HepG2 (cell line): ENCODE data around the gene UQCRC1. TPM values are rescaled to one million over a fixed set of nuclear protein-coding genes. Genes with fewer than 3 reads are reported as not detected.

Experiments
- AKAP8 ChIP-seq: sonication (generic); formaldehyde crosslinking; IDR thresholded peaks from 2 replicates; pipeline ENCODE4 v1.5.1; 2020; ENCODE audit warnings: mild to moderate bottlenecking, missing genetic modification reagents
- ATF7 ChIP-seq, 2 experiments: fragments of 450-650 bp in 1 of 2; sonication (generic) in 1 of 2; formaldehyde crosslinking in 1 of 2; IDR thresholded peaks; 2 replicates each; pipeline versions ENCODE4 v1.4.0 to v1.6.1; 2016 to 2020; ENCODE audit warnings: antibody characterized with exemption in 1 of 2, mild to moderate bottlenecking in 1 of 2, missing genetic modification reagents in 1 of 2
- ATM ChIP-seq: fragments of 450-650 bp; IDR thresholded peaks from 2 replicates; pipeline ENCODE4 v1.7.1; 2017; ENCODE audit warnings: mild to moderate bottlenecking, borderline replicate concordance
- GPBP1L1 ChIP-seq: sonication (generic); formaldehyde crosslinking; IDR thresholded peaks from 2 replicates; pipeline ENCODE4 v1.5.0; 2020; ENCODE audit warnings: mild to moderate bottlenecking, missing genetic modification reagents
- HNF1B ChIP-seq: sonication (generic); formaldehyde crosslinking; IDR thresholded peaks from 2 replicates; pipeline ENCODE4 v1.5.1; 2020; ENCODE audit warnings: mild to moderate bottlenecking, moderate library complexity, missing genetic modification reagents
- JUNB ChIP-seq: sonication (generic); formaldehyde crosslinking; IDR thresholded peaks from 2 replicates; pipeline ENCODE4 v1.8.0; 2022; ENCODE audit warnings: missing genetic modification reagents, mild to moderate bottlenecking, borderline replicate concordance
- KAT7 ChIP-seq: IDR thresholded peaks from 2 replicates; pipeline ENCODE4 v1.6.1; 2018; ENCODE audit warnings: borderline replicate concordance, missing compliant biosample characterization
- MED13 ChIP-seq: sonication (generic); formaldehyde crosslinking; IDR thresholded peaks from 2 replicates; pipeline ENCODE4 v1.5.0; 2020; ENCODE audit warnings: missing genetic modification reagents
- MEIS2 ChIP-seq: sonication (generic); formaldehyde crosslinking; IDR thresholded peaks from 2 replicates; pipeline ENCODE4 v1.9.0; 2021; ENCODE audit warnings: mild to moderate bottlenecking, missing genetic modification reagents
- MTA3 ChIP-seq: sonication (generic); formaldehyde crosslinking; IDR thresholded peaks from 2 replicates; pipeline ENCODE4 v1.4.0; 2020; ENCODE audit warnings: missing genetic modification reagents
- MTERF4 ChIP-seq: sonication (generic); formaldehyde crosslinking; IDR thresholded peaks from 2 replicates; pipeline ENCODE4 v1.8.0; 2023; ENCODE audit warnings: mild to moderate bottlenecking, missing genetic modification reagents
- NR0B2 ChIP-seq: sonication (generic); formaldehyde crosslinking; IDR thresholded peaks from 2 replicates; pipeline ENCODE4 v1.4.0; 2020; ENCODE audit warnings: mild to moderate bottlenecking, missing genetic modification reagents
- PBX2 ChIP-seq: IDR thresholded peaks from 2 replicates; pipeline ENCODE4 v1.6.1; 2016; ENCODE audit warnings: control low read depth
- SIX1 ChIP-seq: sonication (generic); formaldehyde crosslinking; IDR thresholded peaks from 2 replicates; pipeline ENCODE4 v1.4.0; 2020; ENCODE audit warnings: missing genetic modification reagents, borderline replicate concordance
- SIX4 ChIP-seq: sonication (generic); formaldehyde crosslinking; IDR thresholded peaks from 2 replicates; pipeline ENCODE4 v1.4.0; 2020; ENCODE audit warnings: missing genetic modification reagents
- SP4 ChIP-seq: sonication (generic); formaldehyde crosslinking; IDR thresholded peaks from 2 replicates; pipeline ENCODE4 v1.8.1; 2023; ENCODE audit warnings: mild to moderate bottlenecking, missing genetic modification reagents
- THYN1 ChIP-seq: sonication (generic); formaldehyde crosslinking; IDR thresholded peaks from 2 replicates; pipeline ENCODE4 v1.8.1; 2023; ENCODE audit warnings: low read depth, mild to moderate bottlenecking, moderate library complexity, missing genetic modification reagents, borderline replicate concordance
- ZBTB20 ChIP-seq: sonication (generic); formaldehyde crosslinking; IDR thresholded peaks from 2 replicates; pipeline ENCODE4 v1.8.1; 2023; ENCODE audit warnings: missing genetic modification reagents, low read depth, mild to moderate bottlenecking, borderline replicate concordance
- ZBTB26 ChIP-seq: IDR thresholded peaks from 2 replicates; pipeline ENCODE4 v1.6.1; 2016; ENCODE audit warnings: missing compliant biosample characterization, missing genetic modification reagents, borderline replicate concordance
- ZFYVE20 ChIP-seq: sonication (generic); formaldehyde crosslinking; IDR thresholded peaks from 2 replicates; pipeline ENCODE4 v1.8.0; 2023; ENCODE audit warnings: low read depth, mild to moderate bottlenecking, moderate library complexity, missing genetic modification reagents, borderline replicate concordance
- ZNF562 ChIP-seq: sonication (generic); formaldehyde crosslinking; IDR thresholded peaks from 2 replicates; pipeline ENCODE4 v1.8.0; 2022; ENCODE audit warnings: missing genetic modification reagents, borderline replicate concordance
- polyA plus RNA-seq, 8 experiments: library from polyadenylated mRNA; depleted of rRNA in 3 of 8; stranded (reverse) in 7 of 8; unstranded in 1 of 8; fragments of >200 nt; fragmentation: Illumina TruSeq in 4 of 8; extraction: Trizol in 4 of 8; gene quantifications; 2 replicates each; pipeline versions ENCODE4 v1.2.1 to v1.2.3, GENCODE V29; 2011 to 2016; ENCODE audit warnings: low read depth in 4 of 8, missing spikeins in 1 of 8, mixed read lengths in 1 of 8; ENCODE audit not compliant: insufficient read depth in 1 of 8
- total RNA-seq, 5 experiments: library from RNA; depleted of rRNA; stranded (reverse); fragments of >200 nt; fragmentation: Illumina TruSeq; extraction: Trizol; gene quantifications; 2 replicates each; pipeline ENCODE4 v1.2.3, GENCODE V29; 2016; ENCODE audit warnings: low read depth in 1 of 5

UQCRC1 gene
- total and polyA plus RNA-seq, 2 of the 13 experiments (the other 11 are each of a cell fraction or from before 2014, with no cell fraction given), result 316 to 680 TPM

- peak; percentile 44 for TF ChIP-seq MTERF4 (CRISPR knock-in tag)
- peak; percentile 89 for TF ChIP-seq NR0B2
- no peak for TF ChIP-seq PBX2 (CRISPR knock-in tag)
- TF ChIP-seq SIX1 (CRISPR knock-in tag), result no peak
- TF ChIP-seq MED13, result peak; percentile 86
- TF ChIP-seq GPBP1L1 (CRISPR knock-in tag), result no peak
- peak; percentile 90 for TF ChIP-seq AKAP8 (CRISPR knock-in tag)
- TF ChIP-seq ZNF562, result no peak
- TF ChIP-seq ATF7 (IDR thresholded peaks at IDR 0.05), result no peak
- peak; percentile 63; the same call in 1 of the 2 replicates for TF ChIP-seq ATF7 (CRISPR knock-in tag; IDR thresholded peaks at IDR 0.05)
- peak; percentile 95 for TF ChIP-seq KAT7 (CRISPR knock-in tag)
- TF ChIP-seq JUNB (CRISPR knock-in tag), result no peak
- TF ChIP-seq MEIS2, result no peak; the same call in 1 of the 2 replicates
- TF ChIP-seq ZBTB20, result no peak; the same call in 1 of the 2 replicates
- no peak; the same call in 1 of the 2 replicates for TF ChIP-seq THYN1 (CRISPR knock-in tag)
- no peak for TF ChIP-seq ATM
- TF ChIP-seq ZFYVE20, result peak; percentile 58; the same call in 1 of the 2 replicates
- TF ChIP-seq MTA3 (CRISPR knock-in tag), result no peak
- TF ChIP-seq ZBTB26, result no peak; the same call in 1 of the 2 replicates
- TF ChIP-seq SP4 (CRISPR knock-in tag), result peak; percentile 50; the same call in 1 of the 2 replicates
- peak; percentile 8; the same call in 1 of the 2 replicates for TF ChIP-seq SIX4 (CRISPR knock-in tag)
- TF ChIP-seq HNF1B (CRISPR knock-in tag), result peak; percentile 92
Observed at GRCh38 chr3:48609088-48610005, at the start of gene UQCRC1 (continued).
